ENCODE measurements around the gene XDH. TPM values are rescaled to one million over a fixed set of nuclear protein-coding genes. Genes with fewer than 3 reads are reported as not detected.

XDH gene
- total RNA-seq, 2 donors from 2014 or later: 0.08 TPM; not detected in 1

DNA sequence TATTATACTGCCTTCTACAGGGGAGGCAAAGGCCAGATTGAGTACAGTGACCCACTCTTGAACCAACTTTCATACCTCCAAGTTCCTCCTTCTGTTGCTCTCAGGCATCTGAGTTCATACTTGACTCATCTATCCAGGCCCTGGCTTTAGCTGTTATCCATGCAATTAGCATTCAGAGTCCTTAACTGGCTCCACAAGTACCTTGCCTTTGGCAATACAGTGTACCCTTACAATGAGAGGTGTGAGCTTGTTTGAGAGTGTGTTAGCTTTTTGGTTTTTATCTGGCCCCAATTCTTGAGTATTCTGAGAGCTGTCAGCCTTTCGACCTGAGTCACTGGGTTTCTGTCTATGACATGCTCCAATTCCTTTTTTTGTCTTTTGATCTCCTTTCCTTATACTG is 120.3 kb downstream of the XDH start:
- DNase-seq (ENCODE audit: low spot score) (no peak), ATAC-seq (no peak)
- no peaks in the 10 kb centered on the region for H3K9me3 Mint-ChIP-seq
- no peaks in the 10 kb centered on the region for H3K4me1 Mint-ChIP-seq (ENCODE audit: low read depth in 2 of 2)
- H3K27ac Mint-ChIP-seq: no peak overlapping the region
- H3K27me3 Mint-ChIP-seq: peaks cover 6 to 8% of the 10 kb centered on the region in 2 donors
- no peaks in the 10 kb centered on the region for H3K36me3 Mint-ChIP-seq
- H3K4me3 Mint-ChIP-seq: no peak overlapping the region

DNA sequence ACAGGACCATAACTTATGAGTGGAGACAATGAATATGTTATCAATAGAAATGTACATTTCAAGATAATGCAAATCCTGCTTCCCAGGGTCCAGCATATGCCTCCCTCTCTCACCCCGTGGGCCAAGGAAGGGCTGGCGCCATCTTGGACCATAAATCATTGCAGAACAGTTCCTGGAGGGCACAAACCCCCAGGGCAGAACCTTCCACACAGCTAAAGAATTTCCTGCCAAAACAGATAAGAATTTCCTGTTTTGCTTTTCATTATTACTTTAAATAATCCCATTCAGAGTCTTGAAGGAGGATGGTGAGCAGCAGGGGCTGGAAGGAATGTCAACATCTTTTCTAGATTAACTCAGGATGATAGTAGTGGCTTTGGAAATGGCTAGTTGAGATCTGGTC is 126.9 kb downstream of the XDH start:
- Mint-ChIP-seq H3K36me3 (no peaks in the 10 kb centered on the region), H3K4me3 (no peak overlapping the region), H3K27ac (no peak overlapping the region), H3K27me3 (no peaks in the 10 kb centered on the region), H3K9me3 (no peaks in the 10 kb centered on the region), H3K4me1 (ENCODE audit: low read depth in 2 of 2) (no peaks in the 10 kb centered on the region)
- ATAC-seq: no peak
- DNase-seq (ENCODE audit: low spot score): no peak

DNA sequence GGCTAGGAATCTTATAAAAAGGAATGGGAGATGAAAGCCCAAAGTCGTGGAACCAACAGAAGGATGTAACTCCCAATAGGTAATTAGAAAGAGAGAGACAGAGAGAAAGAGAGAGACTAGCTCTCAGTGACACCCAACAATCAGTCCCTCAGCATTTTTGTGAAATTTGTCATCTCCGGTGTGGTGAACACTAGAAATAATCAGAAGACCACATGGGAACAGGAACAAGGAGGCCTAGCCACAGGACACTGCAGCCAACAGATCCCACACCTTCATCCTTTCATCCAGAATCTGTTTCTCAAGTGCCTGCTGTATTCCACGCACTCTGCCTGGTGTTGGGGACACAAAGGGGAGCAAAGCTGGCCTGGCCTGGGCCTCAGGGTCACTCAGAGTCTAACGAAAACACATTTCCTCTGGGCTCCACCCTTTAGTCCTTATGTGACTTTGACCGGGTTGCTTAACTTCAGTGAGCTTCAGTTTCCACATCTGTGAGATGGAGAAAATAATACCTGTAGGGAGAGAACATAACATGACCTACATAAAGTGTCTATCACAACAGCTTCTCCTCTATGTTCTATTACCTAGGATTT is 127.5 kb downstream of the XDH start:
- Mint-ChIP-seq H3K36me3 (no peaks in the 10 kb centered on the region), H3K9me3 (no peaks in the 10 kb centered on the region), H3K27me3 (no peaks in the 10 kb centered on the region), H3K4me3 (no peak overlapping the region), H3K27ac (no peak overlapping the region), H3K4me1 (ENCODE audit: low read depth in 2 of 2) (no peaks in the 10 kb centered on the region)
- no peak for DNase-seq (ENCODE audit: low spot score)
- ATAC-seq: no peak

DNA sequence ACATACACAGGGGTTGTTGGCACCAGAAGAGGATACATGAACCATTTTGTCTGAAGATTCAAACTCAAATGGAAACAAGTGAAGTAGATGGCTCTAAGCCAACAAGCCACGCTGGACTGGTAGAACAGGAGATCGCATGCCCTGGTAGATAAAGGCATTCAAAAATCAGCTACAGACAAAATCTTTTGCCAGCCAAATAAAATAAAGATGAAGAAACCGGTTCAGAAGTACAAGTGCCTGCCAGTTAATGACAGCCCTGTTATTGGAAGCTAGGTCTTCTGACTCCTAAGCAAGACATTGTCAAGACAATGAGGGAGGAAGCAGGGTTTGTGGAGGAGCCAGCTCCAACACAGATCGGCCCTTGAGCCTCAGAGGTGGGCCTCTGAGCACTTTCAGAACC is 128.3 kb downstream of the XDH start:
- H3K27ac Mint-ChIP-seq: no peak overlapping the region
- H3K4me1 Mint-ChIP-seq (ENCODE audit: low read depth in 2 of 2): no peaks in the 10 kb centered on the region
- H3K9me3 Mint-ChIP-seq: no peaks in the 10 kb centered on the region
- H3K27me3 Mint-ChIP-seq: peaks cover 0 to 3% of the 10 kb centered on the region in 2 donors
- DNase-seq (ENCODE audit: low spot score) (no peak), ATAC-seq (no peak)
- no peak overlapping the region for H3K4me3 Mint-ChIP-seq
- H3K36me3 Mint-ChIP-seq: no peaks in the 10 kb centered on the region

Other genes starting within 250 kb of the XDH start
- 1 to 10 TPM in 1 of 2 donors, under 1 TPM in 1; 0.43 to 1.2 TPM for gene CAPN14, start 197.2 kb downstream of the XDH start, total RNA-seq
- 1 to 10 TPM; 1.7 to 2.9 TPM for gene EHD3, start 180.6 kb downstream of the XDH start, total RNA-seq
- gene SRD5A2, start 166.2 kb upstream of the XDH start, total RNA-seq: not detected

Data from natural killer cell treated with Interleukin-12 subunit alpha and Interleukin-12 subunit beta and Interleukin-15 and Interleukin-18, amount 100 ng/mL, for 72 hours (primary cell).